Kidney epithelial cell (primary cell): ENCODE data around the gene CNGB1. TPM values are rescaled to one million over a fixed set of nuclear protein-coding genes. Genes with fewer than 3 reads are reported as not detected.

Experiments used
- DNase-seq: peaks from one replicate; pipeline ENCODE4 v3.0.0-alpha.2; 2010; ENCODE audit warnings: low read depth
- H3K27me3 ChIP-seq: 2 replicates; pipeline ENCODE4 v1.6.0; 2011; ENCODE audit warnings: low read length; ENCODE audit not compliant: control insufficient read depth, insufficient read depth
- H3K36me3 ChIP-seq: 2 replicates; pipeline ENCODE4 v1.5.1; 2011; ENCODE audit warnings: low read length; ENCODE audit not compliant: control insufficient read depth, insufficient read depth
- H3K4me3 ChIP-seq: 2 replicates; pipeline ENCODE4 v1.5.1; 2011; ENCODE audit warnings: low read depth, mild to moderate bottlenecking, control low read depth, low read length
- CTCF ChIP-seq: IDR thresholded peaks from 2 replicates; pipeline ENCODE4 v1.5.1; 2011; ENCODE audit warnings: mild to moderate bottlenecking, moderate library complexity, low read length, control low read depth, inconsistent platforms; ENCODE audit not compliant: insufficient read depth, poor library complexity, severe bottlenecking
- total RNA-seq: library from RNA; depleted of rRNA; stranded (reverse); fragments of >200 nt; gene quantifications from 2 replicates; pipeline ENCODE4 v1.2.3, GENCODE V29; 2015

The CNGB1 gene
- total RNA-seq, 1 donor from 2014 or later: not detected

DNA sequence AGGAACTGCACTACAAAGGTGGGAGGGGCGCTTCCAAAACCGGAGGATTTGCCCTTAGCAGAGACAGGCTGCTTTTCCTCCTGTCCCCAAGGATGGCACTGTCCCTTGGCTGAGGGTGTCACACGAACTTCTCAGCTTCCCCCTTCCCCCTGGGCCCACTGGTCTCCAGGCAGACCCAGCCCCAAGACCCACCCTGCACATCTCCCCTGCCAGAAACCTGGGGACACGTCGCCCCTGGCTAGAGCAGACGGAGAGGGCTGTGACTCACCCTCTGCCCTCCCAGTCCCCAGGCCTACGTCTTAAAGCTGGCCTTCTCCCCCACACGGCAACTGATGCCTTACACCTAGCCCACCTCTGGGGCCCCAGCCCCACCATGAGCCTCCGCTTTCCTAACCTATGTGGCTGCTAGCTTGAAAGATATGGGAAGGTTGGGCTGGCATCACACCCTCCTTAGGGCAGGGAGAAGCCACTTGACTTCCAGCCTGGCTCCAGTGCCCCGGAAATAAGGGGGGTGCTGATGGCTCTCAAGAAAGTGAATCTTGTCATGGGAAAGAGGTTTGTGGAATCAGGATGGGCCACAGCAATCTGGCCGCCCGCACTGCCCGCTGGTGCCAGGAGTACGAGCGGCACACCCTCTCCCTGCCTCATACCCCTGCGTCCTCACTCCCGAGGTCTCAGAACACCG, 24.9 kb upstream of the CNGB1 start:
- Histone ChIP-seq H3K27me3 (no peaks in the 10 kb centered on the region), H3K36me3 (peaks cover 2% of the 10 kb centered on the region), H3K4me3 (no peak overlapping the region)
- TF ChIP-seq CTCF: no peak
- DNase-seq: no peak

DNA sequence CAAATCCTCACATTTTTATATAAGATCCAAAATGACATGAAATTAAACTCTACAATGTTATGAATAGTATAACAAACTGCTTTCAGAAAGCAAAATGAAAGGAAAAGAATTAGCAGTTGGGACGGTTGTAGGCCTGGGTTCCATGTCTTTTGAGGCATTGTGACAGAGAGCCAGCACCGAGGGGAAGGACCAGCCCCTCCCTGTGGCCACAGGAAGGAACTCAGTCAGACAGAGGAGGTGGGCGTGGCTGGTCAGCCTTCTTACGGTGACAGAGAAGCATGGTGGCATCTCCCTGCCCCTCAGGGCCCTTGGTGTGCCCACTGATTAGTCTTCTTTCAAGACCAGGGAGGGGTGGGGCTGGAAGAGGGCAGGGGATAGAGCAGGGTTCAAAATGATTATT, 23.9 kb upstream of the CNGB1 start:
- peak; percentile 52 for TF ChIP-seq CTCF
- Histone ChIP-seq H3K27me3 (no peaks in the 10 kb centered on the region), H3K36me3 (peaks cover 2% of the 10 kb centered on the region), H3K4me3 (no peak overlapping the region)
- DNase-seq: no peak

GRCh38 chr16:57994361-57994760, 23.4 kb upstream of the CNGB1 start:
- DNase-seq: no peak
- Histone ChIP-seq H3K27me3 (no peaks in the 10 kb centered on the region), H3K36me3 (peaks cover 2% of the 10 kb centered on the region), H3K4me3 (no peak overlapping the region)
- TF ChIP-seq CTCF: no peak

- no peak for TF ChIP-seq CTCF
- no peak for DNase-seq
- Histone ChIP-seq H3K36me3 (peaks cover 2% of the 10 kb centered on the region), H3K27me3 (no peaks in the 10 kb centered on the region), H3K4me3 (no peak overlapping the region)
Measured at GRCh38 chr16:57993897-57994296, 23.0 kb upstream of the CNGB1 start.

- Histone ChIP-seq H3K27me3 (no peaks in the 10 kb centered on the region), H3K4me3 (no peak overlapping the region), H3K36me3 (peaks cover 2% of the 10 kb centered on the region)
- no peak for DNase-seq
- TF ChIP-seq CTCF: no peak
Measured at GRCh38 chr16:57993438-57993837, 22.5 kb upstream of the CNGB1 start.

- H3K36me3 ChIP-seq: peaks cover 2% of the 10 kb centered on the region
- TF ChIP-seq CTCF: no peak
- H3K4me3 ChIP-seq: no peak overlapping the region
- H3K27me3 ChIP-seq: peaks cover 1% of the 10 kb centered on the region
- DNase-seq: no peak
Measured at GRCh38 chr16:57992084-57992483, 21.2 kb upstream of the CNGB1 start.
